HG02588 (cell line): Measurements from ENCODE around the gene WNT5B.

Source experiments
- ATAC-seq: cut with Tn5 transposase; IDR thresholded peaks from one replicate; pipeline ENCODE4 v1.9.1; 2021; ENCODE audit warnings: mild to moderate bottlenecking, moderate library complexity; ENCODE audit not compliant: unreplicated experiment

WNT5B gene

DNA sequence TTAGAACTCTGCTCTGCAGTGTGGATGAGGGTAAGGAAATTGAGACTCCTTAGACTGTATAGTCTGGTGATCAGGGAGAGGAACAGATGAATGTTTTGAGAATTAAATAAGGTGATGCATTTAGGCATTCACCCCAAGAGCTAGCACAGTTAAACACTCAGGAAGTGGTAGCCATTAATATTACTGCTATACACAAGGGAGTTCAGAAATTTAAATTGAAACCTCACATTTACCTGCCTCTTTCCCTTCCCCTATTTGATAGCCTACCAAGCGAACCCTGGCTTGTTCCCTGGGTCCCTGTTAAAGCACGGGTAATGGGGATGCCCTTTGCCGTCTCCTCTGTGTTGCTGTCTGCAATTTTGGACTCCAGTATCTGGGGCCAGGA lies 18.2 kb downstream of the WNT5B start:
- ATAC-seq, result no peak

DNA sequence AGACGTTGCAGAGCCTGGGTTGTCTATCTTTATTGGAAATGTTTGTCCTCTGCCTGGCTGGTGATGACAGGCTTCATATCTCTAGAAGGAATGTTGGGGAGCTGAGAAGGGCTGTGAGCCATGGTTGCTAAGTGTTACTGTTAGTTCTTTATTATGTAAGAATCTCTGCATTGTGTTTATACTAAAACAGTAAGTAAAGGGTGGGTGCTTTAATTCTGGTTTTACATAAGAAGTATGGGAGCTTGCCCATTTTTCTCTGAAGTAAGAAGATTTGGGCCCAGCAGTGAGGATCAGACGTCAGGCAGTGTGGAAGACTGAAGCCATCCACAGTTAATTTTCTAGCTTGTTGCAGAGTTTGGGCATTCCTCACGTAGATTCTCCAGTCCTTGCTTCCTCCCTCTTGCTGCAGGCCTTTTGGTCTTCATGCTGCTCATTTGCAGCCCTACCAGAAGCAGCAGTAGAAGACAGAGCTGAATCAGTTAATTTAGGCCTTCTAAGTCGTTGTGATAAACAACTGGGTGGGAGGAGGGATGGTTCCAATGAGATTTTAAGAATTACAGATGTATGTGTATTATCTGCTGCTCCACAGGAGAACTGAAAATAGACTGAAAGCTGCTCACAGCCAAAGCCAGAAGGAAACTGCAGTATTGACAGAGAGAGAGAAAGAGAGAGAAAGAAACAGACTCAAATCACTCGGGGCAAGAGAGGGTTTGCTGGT lies 21.4 kb downstream of the WNT5B start:
- no peak for ATAC-seq

DNA sequence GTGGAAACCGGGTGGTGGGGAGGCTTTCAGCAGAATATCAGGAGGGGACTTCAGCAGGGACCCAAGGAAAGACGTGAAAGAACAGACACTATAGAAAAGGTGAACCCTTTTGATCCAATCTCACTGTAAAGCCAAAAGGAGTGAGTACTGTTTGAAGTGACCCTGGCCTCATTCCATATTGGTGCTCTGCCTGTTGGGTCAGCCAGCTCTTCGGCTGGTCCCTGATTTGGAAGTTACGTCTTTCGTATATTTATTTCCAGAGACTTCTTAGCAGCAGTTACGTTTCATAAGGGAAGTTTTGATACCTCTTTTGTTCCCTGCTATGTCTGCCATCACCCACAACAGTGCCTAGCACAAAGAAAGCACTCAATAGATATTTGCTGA lies 21.9 kb downstream of the WNT5B start:
- no peak for ATAC-seq

DNA sequence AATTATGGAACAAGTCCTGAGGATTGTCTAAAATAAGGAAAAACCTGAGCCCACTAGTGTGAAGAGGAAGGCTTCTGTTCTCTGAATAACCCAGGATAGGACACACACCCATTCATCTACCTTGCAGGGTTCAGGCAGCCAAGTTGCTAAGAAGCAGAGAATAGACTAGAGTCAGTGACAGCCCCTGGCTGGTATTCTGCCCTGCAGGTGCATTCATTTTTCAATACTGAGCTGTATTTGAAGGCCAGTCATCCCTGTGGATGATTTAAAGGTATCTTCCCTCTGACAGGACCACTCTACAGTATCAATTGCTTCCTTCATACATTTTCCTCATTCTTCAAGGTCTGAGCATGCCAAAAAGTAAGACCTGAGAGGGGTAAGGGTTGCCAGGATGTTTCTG lies 22.9 kb downstream of the WNT5B start:
- no peak for ATAC-seq

DNA sequence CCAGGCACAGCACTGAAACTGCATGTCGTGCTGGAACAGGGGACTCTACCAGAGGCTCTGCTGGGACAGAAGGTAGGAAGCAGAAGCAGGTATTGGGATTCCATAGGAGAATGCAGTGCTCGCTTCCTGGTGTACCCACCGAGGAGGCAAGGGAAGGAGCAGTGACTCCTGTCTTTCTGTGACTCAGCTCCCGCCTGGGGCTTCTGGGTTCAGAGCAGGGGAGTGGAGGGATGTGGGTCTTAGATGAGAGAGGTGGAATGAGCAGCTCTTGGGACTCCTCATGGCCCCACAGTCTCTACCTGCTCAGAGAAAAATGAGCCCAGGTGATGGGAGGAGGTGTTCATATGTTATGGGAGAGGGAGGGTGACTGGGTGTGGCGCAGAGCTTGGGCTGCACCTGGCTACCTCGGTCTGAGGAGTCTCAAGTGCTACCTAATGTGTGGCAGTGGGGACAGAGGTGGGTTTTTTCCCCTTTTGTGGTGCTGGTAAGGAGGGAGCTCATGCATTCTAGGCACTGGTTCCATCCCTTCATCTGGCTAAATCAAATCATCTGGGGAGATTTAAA lies 26.3 kb downstream of the WNT5B start:
- no peak for ATAC-seq

DNA sequence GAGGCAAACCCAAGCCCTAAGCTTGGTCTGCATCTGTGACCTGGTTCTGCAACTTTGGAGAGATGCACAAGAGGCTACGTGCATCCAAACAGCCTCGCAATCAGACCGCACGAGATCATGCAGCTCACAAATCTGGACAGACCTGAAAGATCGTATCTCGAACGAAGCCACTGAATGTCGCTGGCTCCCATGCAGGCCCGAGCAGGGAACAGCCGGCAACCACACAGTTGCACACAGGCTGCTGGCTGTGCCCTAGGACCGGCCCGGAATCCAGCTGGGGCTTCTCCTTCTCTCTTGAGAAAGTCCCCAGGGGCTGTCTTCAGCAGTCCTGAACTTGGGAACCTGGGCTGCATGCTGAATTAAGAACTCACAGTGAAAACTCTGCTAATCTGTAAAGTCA lies 27.9 kb downstream of the WNT5B start:
- no peak for ATAC-seq

DNA sequence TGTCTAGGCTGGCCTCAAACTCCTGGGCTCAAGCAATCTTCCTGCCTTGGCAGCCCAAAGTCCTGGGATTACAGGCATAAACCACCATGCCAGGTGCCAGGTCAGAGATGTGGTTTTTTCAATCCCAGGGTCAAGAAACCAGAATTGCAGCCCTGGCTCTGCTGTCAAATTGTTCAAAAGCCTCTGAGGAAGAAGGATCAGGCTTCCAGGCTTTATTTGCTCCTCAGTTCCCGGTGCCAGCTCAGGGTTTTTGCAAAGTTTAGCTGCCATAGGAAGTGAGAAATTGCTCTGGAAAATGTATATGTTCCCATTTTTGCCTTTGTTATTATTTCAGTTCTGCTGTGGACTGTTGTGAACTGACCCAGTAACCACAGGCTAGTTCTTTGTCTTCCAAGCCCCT lies 28.7 kb downstream of the WNT5B start:
- no peak for ATAC-seq

DNA sequence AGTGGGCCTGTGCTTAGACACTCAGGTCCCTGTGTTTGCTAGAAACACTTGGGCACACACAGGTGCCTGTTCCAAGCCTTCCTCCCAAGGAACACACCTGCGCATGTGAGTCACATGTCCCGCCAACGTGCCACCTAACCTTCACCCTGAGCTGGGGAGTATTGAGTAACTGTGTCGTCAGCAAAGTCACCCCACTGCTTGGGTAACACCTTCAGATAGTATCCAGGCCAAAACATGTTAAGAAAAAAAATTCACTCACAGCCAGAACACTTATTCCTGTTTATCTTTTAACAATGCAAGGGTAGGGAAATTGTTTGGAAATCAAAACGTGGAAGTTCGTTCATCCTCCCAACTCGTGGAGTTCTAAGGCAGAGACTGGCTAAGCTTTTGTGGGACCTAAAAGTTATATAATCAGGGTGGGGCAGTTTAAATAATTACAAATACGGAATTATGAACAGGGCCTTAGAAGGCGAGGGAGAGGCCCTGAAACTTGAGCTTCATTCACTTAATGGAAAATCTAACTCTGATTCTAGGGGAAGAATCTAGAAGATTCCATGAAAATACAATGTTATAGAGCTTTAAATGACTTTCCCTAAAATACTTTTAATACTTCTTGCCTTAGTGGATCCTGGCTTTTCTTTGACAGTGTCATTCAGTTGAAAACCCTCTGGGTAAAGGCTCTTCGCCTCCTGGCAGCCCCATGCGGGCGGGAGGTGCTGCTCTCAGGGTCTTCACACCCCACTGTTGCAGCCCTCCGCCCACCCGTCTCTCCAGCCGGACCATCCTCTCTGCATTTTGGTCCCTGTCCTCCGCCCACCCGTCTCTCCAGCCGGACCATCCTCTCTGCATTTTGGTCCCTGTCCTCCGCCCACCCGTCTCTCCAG lies 31.5 kb downstream of the WNT5B start:
- no peak for ATAC-seq

DNA sequence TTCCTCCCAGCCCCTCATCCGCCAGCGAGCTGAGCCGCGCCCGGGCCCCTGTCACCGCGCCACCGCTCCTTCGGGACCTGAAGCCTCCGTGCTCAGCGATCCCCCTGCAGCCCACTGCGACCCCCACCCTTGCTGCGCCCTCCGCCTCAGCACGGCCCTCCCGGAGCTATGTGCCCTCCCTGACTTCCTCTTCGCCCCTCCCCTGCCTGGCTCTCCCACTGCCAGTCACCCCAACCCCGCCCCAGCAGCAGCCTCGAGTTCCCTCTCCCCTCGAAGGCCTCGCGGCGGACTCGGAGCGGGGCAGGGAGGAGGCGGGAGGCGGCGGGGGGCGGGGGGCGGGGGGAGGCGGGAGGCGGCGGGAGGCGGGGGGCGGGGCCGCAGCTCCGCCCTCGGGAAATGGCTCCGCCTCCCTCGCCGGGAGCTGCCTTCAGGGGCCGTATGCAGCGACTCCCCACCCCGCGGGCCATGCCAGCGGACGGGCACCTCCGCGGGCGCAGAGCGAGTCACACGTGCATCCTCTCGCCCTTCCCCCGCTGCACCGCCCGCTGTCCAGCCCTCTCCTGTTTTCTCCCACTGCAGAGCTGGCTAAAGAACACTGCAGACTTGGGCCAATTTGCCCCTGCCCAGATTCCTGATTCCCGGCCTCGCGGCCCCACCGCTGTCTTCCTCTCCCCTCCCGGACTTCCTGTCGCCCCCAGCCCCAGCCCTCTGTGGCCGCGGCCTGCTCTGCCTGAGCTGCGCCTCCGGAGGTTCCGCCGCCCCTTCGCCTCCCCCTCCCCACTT lies 32.7 kb downstream of the WNT5B start:
- ATAC-seq, result peak; percentile 81

DNA sequence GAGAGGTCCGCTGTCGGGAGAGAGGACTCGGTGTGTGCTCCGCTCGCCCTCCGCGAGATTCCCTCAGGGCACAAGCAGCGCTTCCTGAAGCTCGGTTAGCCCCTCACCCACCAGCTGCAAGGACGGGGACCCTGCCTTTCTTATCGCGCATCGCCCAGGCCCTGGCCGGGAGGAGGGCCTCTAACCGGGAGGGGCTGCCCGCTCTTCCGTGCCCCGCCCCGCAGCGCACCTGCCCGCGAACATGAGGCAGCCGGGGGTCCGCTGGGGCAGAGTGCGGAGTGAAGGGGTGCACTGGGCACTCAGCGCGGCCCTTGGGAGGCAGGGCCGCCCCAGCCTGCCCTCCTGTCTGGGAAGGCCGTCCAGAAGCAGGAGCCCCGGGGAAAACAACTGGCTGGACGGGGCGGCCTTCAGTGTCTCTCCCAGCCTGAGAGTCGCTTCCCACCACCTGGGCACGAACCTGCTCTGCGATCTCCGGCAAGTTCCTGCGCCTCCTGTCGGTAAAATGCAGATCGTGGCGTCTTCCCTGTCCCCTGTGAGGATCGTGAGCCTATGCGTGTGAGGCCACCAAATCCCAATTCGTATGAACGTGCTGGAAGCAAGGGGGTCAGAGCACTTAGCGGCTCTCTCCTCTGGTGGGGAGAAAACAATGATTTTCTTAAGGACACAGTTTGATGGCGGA lies 33.9 kb downstream of the WNT5B start:
- ATAC-seq, result no peak

DNA sequence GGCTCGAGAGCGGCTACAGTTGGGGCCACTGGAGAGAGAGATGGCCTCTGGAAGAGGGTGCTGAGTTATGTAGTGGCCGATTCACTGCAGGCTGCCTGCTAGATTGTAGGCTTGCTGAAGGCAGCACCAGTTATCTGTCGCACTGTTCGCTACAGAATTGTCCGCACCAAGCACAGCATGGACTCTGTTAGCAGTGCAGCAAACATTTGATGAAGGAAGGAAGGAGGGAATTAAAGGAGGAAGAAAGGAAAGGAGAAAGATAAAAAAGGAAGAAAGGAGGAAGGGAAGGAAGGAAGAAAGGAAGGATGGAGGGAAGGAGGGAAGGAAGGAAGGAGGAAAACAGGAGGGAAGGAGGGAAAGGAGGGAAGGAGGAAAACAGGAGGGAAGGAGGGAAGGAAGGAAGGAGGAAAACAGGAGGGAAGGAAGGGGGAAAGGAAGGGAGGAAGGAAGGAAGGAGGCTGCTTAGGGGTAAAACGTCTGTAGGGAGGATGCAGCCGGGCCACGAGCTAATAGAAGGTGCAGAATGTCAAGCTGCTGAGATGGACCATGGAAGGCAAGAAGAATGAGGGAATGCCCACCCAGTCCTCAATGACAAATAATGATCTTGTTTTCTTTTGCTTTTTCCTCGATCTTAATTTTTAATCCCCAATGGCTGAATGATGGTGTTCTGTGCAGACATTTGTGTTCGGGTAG lies 34.6 kb downstream of the WNT5B start:
- ATAC-seq, result no peak

DNA sequence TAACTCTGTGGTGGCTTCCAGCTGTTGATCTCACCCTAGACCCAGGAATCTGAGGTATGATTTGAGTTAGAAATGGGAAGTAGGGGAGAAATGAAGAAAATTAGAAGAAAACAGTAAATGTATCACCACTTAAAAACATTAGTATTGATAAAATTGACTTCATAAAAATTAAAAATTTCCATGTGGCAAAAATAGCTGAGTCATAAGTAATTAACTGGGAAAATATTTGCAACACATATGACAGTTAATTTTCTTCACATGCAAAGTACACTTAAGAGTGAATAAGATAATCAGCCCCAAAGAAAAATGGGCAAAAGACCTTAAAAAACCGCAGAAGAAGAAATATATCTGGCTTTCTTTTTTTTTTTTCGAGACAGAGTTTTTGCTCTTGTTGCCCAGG lies 36.3 kb downstream of the WNT5B start:
- no peak for ATAC-seq

DNA sequence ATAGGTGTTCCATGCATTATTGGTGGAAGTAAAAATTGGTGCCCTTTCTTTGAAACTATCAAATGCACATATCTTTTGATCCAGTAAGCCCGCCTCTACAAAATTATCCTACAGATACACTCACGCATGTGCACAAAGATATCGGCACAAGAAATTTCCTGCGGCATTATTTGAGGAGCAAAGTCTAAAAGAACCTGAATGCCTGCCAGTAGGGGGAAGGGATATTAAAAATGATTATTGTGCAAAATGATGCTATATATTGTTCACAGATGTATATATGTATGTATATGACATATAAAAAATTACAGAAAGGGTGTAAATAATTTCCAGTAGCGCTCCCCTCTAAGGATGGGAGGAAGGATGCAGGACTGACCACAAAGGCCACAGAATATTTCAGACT lies 37.2 kb downstream of the WNT5B start:
- ATAC-seq, result no peak

DNA sequence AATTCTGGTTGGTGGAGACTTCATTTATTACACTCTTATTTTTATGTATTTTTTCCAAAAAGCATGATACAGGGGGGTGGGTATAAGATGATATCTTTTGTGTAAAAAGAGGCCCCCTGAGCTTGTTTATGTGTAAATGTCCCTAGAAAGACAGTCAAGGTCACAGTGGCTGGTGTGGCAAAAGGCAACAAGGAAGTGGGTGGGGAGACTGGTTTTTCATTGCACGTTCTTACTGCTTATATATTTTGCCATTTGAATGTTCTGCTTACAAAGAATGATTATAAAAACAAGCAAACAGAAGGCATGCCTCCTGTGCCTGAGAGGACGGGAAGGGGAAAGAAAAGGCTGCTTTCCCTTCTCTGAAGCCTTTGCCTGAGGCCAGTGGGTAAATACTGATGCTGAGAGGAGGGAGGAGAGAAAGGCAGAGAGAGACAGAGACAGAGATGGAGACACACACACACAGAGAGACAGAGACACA lies 37.7 kb downstream of the WNT5B start:
- no peak for ATAC-seq

DNA sequence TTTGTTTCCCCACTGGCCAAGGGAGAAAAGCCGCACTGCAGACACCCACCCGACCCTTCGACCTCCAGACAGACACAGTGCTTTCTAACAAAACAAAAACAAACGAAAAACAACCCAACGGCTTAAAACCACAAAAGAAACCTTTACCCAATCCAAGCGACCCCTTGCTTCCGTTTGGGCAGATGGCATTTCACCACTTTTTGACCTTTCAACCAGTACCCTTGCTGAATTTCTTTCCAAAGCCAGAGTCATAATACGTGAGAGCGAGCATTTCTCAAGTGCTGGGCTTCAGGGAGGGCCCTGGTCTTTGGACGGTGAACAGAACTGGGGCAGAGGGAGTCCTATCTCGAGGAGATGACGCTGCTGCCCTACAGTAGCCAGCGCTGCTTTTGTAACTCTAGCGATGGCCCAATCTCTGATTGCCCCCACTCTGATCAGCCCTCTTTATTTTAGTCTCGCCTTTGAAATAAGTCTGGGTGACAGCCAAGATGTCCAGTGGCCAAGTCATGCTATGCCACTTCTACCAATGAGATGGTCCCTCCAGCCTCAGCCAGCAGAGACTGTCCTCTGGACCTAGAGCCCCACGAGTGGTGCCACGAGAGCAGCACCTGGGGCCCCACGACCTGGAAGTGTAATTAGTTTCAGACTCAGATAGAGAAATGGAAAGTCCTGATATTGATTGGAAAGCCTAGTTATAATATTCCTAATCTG lies 40.0 kb downstream of the WNT5B start:
- no peak for ATAC-seq

DNA sequence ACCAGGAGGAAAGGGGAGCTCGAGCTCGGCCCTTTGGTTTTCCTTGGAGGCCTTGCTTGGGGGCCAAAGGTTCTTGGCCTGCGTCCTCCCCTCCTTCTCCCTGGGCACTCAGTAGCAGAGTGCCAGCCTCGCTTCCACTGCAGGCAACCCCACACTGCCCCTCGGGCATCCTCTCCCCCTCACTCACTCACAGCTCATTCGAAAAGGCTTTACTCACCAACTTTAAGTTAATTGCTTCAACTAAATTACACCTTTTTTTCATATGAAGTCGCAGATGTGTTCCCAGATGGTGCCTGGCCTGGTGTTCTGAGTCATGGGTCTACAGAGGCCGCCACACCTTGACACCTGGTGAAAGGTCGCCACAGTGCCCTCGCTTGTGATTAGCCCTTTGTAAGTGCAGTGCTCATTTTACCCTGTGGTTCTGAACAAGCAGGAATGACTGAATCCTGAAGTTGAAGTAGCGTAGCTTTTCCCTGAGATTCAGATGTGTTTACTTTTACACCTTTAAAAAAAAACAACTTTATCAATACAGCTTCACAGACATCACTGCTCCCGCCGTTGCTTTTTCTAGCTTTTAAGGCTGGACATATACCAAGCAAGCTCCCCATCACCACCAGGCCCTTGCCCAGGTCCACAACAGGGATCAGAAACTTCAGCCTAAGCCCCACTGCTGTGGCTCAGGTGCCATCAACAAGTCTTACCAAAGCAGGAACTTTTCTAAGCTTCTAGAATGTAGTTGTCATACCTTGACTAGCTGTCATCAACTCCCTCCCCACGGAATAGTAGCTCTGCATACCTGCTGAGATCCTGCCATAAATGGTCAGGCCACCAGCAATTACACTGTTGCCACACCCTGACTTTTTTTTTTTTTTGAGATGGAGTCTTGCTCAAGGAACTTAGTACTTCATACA lies 41.6 kb downstream of the WNT5B start:
- no peak for ATAC-seq

DNA sequence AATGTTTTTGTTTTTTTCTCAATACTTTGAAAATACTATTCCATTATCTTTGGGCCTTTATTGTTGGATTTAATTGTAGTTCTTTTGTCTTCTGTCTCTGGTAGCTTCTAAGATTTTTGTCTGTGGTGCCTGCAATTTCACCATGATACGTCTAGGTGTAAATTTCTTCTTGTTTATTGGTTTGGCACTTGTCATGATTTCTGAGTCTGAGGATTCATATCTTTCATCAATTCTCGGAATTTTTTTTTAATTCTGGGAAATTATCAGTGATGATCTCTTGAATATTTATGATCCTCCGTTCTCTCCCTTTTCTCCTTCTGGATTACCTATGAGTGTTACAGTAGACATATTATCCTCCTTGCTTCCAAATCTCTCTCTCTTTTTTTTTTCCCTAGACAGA lies 47.0 kb downstream of the WNT5B start:
- ATAC-seq, result no peak

DNA sequence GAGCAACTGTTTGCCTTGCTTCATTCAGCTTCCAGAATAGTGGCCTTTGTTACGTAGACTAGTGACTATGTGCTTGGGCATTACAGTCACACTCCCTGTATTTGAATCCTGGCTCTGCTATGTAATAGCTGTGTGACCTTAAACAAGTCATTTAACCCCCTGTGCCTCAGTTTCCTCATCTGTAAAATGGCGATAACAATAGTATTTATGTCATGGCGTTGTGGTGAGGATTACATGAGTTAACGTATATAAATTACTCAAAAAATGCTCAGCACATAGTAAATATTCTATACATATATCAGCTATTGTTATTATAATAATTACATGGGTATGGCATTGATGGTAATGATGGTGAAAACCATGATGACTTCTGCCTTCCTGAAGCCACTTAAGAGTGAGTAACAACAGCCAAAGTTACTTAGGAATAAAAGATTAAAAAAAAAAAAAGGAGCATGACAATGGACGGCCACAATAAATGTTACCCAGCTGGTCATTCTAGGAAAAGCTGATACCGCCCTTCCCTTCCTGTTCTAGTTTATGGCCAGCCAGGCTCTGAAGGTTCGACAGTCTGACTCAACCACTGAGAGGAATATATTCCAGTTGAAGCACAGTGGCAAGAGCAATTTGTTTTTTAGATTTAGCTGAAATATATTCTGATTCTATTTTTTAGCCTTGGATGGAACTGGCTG lies 51.9 kb downstream of the WNT5B start:
- no peak for ATAC-seq
